ENCODE measurements around the gene ZNHIT2.

GRCh38 chr11:65110354-65110861, 7.1 kb downstream of the ZNHIT2 start:
- TF ChIP-seq, protein P1, sequence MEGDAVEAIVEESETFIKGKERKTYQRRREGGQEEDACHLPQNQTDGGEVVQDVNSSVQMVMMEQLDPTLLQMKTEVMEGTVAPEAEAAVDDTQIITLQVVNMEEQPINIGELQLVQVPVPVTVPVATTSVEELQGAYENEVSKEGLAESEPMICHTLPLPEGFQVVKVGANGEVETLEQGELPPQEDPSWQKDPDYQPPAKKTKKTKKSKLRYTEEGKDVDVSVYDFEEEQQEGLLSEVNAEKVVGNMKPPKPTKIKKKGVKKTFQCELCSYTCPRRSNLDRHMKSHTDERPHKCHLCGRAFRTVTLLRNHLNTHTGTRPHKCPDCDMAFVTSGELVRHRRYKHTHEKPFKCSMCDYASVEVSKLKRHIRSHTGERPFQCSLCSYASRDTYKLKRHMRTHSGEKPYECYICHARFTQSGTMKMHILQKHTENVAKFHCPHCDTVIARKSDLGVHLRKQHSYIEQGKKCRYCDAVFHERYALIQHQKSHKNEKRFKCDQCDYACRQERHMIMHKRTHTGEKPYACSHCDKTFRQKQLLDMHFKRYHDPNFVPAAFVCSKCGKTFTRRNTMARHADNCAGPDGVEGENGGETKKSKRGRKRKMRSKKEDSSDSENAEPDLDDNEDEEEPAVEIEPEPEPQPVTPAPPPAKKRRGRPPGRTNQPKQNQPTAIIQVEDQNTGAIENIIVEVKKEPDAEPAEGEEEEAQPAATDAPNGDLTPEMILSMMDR (IDR thresholded peaks at IDR 0.05; ENCODE audit: control extremely low read depth in 1 of 3, insufficient read depth in 1 of 3, low read depth in 1 of 3, low read length in 3 of 3): peak in 2 of 3 experiments; percentile 84 to 98; a peak in 3 of 4 replicates
- TF ChIP-seq POU5F1 (IDR thresholded peaks at IDR 0.05; ENCODE audit: low read depth, low read length): no peak
- TF ChIP-seq HDAC2 (IDR thresholded peaks at IDR 0.05; ENCODE audit: borderline replicate concordance in 1 of 2, low read depth in 2 of 2, low read length in 2 of 2): no peak
- TF ChIP-seq EZH2 (IDR thresholded peaks at IDR 0.05; ENCODE audit: low read depth, low read length, severe bottlenecking): no peak
- TF ChIP-seq MAX (IDR thresholded peaks at IDR 0.05): no peak
- no peak for TF ChIP-seq JUN (IDR thresholded peaks at IDR 0.05; ENCODE audit: low read depth, low read length)
- no peak for TF ChIP-seq EP300 (IDR thresholded peaks at IDR 0.05; ENCODE audit: borderline replicate concordance in 1 of 2, low read depth in 2 of 2, low read length in 2 of 2)
